ENCODE data around the gene P2RX3.
"Not testable (repeated sequence)": the region's sequence is repeated elsewhere in the genome, so short reads cannot be mapped to it uniquely, and the experiment has no call there.

Gene P2RX3

DNA sequence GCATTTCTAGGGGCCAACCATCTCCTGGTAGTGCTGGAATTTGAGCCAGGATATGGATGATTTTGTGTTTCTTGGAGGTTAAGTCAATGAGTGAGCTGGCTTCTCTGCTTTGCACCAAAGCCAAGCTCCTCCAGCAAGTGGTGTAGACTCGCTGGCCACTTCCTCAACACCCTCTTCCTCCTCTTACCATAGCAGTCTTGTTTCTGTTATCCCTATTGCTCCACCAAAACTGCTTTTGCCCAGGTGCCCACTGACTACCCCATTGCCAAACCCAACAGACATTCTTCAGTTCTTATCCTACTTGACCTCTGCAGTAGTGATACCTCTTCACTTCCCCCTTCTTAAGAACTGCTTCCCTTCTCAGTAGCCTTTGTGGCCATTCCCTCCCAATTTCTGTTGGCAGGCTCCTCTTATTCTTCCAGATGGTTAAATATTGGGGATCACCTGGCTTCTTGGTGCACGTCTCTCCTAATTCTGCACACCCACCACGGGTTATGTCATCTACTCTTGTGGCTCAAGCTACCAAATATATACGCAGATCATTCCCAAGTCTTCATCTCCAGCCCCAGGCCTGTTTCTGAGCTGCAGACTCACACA, 59.3 kb downstream of the P2RX3 start:
- H3K4me3 ChIP-seq (ENCODE audit: low read length): no peak overlapping the region
- TF ChIP-seq, protein P1, sequence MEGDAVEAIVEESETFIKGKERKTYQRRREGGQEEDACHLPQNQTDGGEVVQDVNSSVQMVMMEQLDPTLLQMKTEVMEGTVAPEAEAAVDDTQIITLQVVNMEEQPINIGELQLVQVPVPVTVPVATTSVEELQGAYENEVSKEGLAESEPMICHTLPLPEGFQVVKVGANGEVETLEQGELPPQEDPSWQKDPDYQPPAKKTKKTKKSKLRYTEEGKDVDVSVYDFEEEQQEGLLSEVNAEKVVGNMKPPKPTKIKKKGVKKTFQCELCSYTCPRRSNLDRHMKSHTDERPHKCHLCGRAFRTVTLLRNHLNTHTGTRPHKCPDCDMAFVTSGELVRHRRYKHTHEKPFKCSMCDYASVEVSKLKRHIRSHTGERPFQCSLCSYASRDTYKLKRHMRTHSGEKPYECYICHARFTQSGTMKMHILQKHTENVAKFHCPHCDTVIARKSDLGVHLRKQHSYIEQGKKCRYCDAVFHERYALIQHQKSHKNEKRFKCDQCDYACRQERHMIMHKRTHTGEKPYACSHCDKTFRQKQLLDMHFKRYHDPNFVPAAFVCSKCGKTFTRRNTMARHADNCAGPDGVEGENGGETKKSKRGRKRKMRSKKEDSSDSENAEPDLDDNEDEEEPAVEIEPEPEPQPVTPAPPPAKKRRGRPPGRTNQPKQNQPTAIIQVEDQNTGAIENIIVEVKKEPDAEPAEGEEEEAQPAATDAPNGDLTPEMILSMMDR (IDR thresholded peaks at IDR 0.05; ENCODE audit: insufficient read depth, low read depth, low read length, missing control alignments): no peak
- DNase-seq (ENCODE audit: low read depth): no peak

- peak; percentile 81 for DNase-seq (ENCODE audit: low read depth)
- TF ChIP-seq, protein P1 (IDR thresholded peaks at IDR 0.05; ENCODE audit: insufficient read depth, low read depth, low read length, missing control alignments): no peak
- H3K4me3 ChIP-seq (ENCODE audit: low read length): no peak overlapping the region
These were observed 61.1 kb downstream of the P2RX3 start for GRCh38 chr11:57399221-57399620.

DNA sequence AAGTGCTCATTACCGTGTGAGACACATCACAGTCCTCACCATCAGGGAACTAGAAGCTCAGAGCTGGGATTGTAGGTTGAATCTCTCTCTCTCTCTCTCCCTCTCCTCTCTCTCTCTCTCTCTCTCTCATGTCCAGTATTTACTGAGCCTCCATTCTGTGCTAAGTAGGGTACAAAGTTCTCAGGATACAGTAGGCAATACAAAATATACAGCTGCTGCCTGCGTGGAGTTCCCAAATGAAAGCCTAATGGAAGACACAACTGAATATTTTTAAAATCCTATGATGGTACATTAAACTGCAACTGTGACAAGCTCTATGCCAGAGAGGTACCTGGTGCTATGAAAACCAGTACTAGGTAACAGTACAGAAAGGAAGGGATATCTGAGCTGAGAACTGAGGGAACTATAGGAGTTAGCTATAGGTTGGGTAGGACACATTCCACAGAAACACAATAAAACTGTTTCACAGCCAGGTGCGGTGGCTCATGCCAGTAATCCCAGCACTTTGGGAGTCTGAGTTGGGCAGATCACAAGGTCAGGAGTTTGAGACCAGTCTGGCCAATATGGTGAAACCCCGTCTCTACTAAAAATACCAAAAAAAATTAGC, 61.9 kb downstream of the P2RX3 start:
- TF ChIP-seq, protein P1 (IDR thresholded peaks at IDR 0.05; ENCODE audit: insufficient read depth, low read depth, low read length, missing control alignments): no peak
- H3K4me3 ChIP-seq (ENCODE audit: low read length): no peak overlapping the region
- no peak for DNase-seq (ENCODE audit: low read depth)

DNA sequence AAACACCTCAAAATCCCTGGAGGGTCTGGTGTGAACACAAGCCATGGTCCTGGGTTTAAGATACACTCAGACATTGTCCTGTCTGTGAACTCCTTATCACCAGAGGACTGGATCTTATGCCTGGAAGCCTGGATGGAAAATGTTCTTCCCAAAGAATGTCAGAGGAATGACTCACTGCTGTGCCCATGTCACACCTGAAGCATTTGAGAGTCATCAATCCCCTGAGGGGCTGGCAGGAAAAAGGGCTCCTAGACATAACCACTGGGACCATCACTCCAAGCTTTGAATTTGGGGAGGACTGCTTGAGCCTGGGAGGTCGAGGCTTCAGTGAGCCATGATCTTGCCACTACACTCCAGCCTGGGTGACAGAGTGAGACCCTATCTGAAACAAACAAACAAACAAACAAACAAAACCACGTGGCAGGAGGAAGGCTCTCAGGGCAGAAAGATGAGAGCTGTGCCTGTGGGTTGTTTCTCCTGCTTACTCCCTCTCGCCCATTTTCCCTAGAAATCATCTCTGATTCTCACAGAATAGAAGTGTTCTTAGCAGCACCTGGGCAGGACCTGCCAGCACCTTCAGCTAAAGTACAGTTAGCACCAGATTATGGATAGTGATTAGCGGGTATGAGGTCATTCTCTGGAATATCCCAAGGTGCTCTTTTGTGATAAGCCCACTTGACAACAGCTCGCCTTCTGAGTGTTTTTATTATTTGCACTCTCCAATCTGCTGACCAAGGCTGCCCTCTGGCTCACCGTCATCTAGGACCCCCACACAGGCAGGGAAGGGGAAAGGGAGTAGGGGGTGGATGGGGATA, 64.2 kb downstream of the P2RX3 start:
- peak; percentile 71 for DNase-seq (ENCODE audit: low read depth)
- TF ChIP-seq, protein P1 (IDR thresholded peaks at IDR 0.05; ENCODE audit: insufficient read depth, low read depth, low read length, missing control alignments): no peak
- no peak overlapping the region for H3K4me3 ChIP-seq (ENCODE audit: low read length)

DNA sequence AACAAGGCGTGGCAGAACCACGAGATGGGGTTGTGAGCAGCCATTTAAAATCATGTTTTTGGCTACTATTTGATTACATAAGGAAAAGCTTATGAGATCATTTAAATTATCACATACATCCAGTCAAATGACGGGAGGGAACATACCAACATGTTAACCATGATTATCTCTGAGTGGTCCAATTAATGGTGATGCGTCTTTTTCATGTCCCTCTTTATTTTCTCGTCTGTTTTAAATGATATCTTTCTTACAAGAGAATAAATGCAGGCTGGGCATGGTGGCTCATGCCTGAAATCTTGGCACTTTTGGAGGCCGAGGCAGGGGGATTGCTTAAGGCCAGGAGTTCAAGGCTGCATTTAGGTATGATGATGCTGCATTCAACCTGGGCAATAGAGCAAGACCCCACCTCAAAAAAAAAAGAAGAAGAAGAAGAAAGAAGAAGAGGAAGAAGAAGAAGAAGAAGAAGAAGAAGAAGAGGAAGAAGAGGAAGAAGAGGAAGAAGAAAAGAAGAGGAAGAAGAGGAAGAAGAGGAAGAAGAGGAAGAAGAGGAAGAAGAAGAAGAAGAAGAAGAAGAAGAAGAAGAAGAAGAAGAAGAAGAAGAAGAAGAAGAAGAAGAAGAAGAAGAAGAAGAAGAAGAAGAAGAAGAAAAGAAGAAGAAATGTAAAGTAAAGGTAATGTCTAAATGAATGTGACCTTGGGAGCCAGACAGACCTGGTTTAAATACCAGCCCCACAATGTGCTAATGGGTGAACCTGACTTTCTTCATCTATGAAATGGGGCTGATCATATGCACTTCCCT, 65.0 kb downstream of the P2RX3 start:
- H3K4me3 ChIP-seq (ENCODE audit: low read length): not testable (repeated sequence)

GRCh38 chr11:57403802-57404147, 65.6 kb downstream of the P2RX3 start:
- no peak for DNase-seq (ENCODE audit: low read depth)
- TF ChIP-seq, protein P1 (IDR thresholded peaks at IDR 0.05; ENCODE audit: insufficient read depth, low read depth, low read length, missing control alignments): no peak
- no peak overlapping the region for H3K4me3 ChIP-seq (ENCODE audit: low read length)

More for the DNA sequence above, 65.0 kb downstream of the P2RX3 start:
- DNase-seq (ENCODE audit: low read depth): not testable (repeated sequence)
